IMR-90 (cell line): ENCODE results near the gene LLGL1. TPM values are rescaled to one million over a fixed set of nuclear protein-coding genes. Genes with fewer than 3 reads are reported as not detected.

Source experiments
- ATAC-seq: fragments of 200-7000 bp; cut with Tn5 transposase; 2 replicates; pipeline ENCODE4 v1.9.1; 2020; ENCODE audit warnings: low read depth, mild to moderate bottlenecking, moderate library complexity
- BruUV-seq: library from RNA; stranded (reverse); fragments of 400-500 nt; replicated peaks from 2 replicates; lab custom pipeline; 2021; lab: Mats Ljungman, UMichigan
- CTCF ChIA-PET: fragments of 300-600 bp; formaldehyde crosslinking; extraction: SDS; loops from one replicate; lab custom pipeline; 2021; ENCODE audit warnings: antibody characterized with exemption; lab: Yijun Ruan, JAX
- POLR2A ChIA-PET: fragments of 300-600 bp; sonication (Branson Sonifier 250); formaldehyde crosslinking; loops from one replicate; lab custom pipeline; 2022; ENCODE audit warnings: antibody characterized with exemption; ENCODE audit not compliant: unreplicated experiment; lab: Charles Lee
- DNase-seq: peaks from one replicate; pipeline ENCODE4 v3.0.0; 2013
- H2AFZ ChIP-seq: replicated peaks from 2 replicates; pipeline ENCODE3; 2013; ENCODE audit warnings: low read length, mild to moderate bottlenecking; ENCODE audit not compliant: poor library complexity
- H2AK5ac ChIP-seq: 2 replicates; pipeline ENCODE4 v1.6.1; 2013; ENCODE audit warnings: low read depth, low read length, inconsistent platforms
- H2AK9ac ChIP-seq: replicated peaks from 2 replicates; pipeline ENCODE3; 2013; ENCODE audit warnings: mild to moderate bottlenecking, low read depth, low read length, moderate library complexity; ENCODE audit not compliant: poor library complexity
- H2BK120ac ChIP-seq: 2 replicates; pipeline ENCODE4 v1.6.1; 2013; ENCODE audit warnings: low read depth, low read length, inconsistent platforms
- H2BK15ac ChIP-seq: 3 replicates; pipeline ENCODE4 v1.6.1; 2013; ENCODE audit warnings: low read depth, low read length, inconsistent platforms
- H2BK20ac ChIP-seq: 2 replicates; pipeline ENCODE4 v1.6.1; 2013; ENCODE audit warnings: low read depth, mild to moderate bottlenecking, inconsistent platforms, low read length, moderate library complexity
- H2BK5ac ChIP-seq: 2 replicates; pipeline ENCODE4 v1.6.1; 2013; ENCODE audit warnings: mild to moderate bottlenecking, low read depth, low read length, inconsistent platforms; ENCODE audit not compliant: poor library complexity, severe bottlenecking
- H3K14ac ChIP-seq: replicated peaks from 2 replicates; pipeline ENCODE4 v1.6.1; 2013; ENCODE audit warnings: low read depth, low read length, inconsistent platforms
- H3K18ac ChIP-seq: 2 replicates; pipeline ENCODE4 v1.6.1; 2013; ENCODE audit warnings: low read depth, low read length, control low read depth
- H3K23ac ChIP-seq: 2 replicates; pipeline ENCODE4 v1.6.1; 2013; ENCODE audit warnings: low read depth, low read length, inconsistent platforms
- H3K27ac ChIP-seq: 2 replicates; pipeline ENCODE4 v1.5.1; 2013; ENCODE audit warnings: mild to moderate bottlenecking, control low read depth, low read length; ENCODE audit not compliant: insufficient read depth
- H3K27me3 ChIP-seq: 2 replicates; pipeline ENCODE4 v1.6.1; 2013; ENCODE audit warnings: low read length; ENCODE audit not compliant: control insufficient read depth, insufficient read depth
- H3K36me3 ChIP-seq: 2 replicates; pipeline ENCODE4 v1.6.1; 2013; ENCODE audit warnings: low read length, mixed read lengths; ENCODE audit not compliant: control insufficient read depth, insufficient read depth
- H3K4ac ChIP-seq: 2 replicates; pipeline ENCODE4 v1.6.1; 2013; ENCODE audit warnings: low read depth, low read length, inconsistent platforms
- H3K4me1 ChIP-seq: 2 replicates; pipeline ENCODE4 v1.6.1; 2013; ENCODE audit warnings: low read length, mixed read lengths; ENCODE audit not compliant: control insufficient read depth, insufficient read depth
- H3K4me2 ChIP-seq: 2 replicates; pipeline ENCODE4 v1.6.1; 2013; ENCODE audit warnings: low read depth, mild to moderate bottlenecking, control low read depth, low read length, moderate library complexity
- H3K4me3 ChIP-seq: 2 replicates; pipeline ENCODE4 v1.5.1; 2013; ENCODE audit warnings: low read depth, mild to moderate bottlenecking, control low read depth, low read length, moderate library complexity; ENCODE audit not compliant: insufficient read depth
- H3K56ac ChIP-seq: 2 replicates; pipeline ENCODE4 v1.6.1; 2013; ENCODE audit warnings: low read length, inconsistent platforms; ENCODE audit not compliant: insufficient read depth; ENCODE audit errors: extremely low read depth
- H3K79me1 ChIP-seq, 2 experiments: 2 replicates each; pipeline ENCODE4 v1.6.1; 2013; ENCODE audit warnings: low read length in 2 of 2, inconsistent platforms in 1 of 2, low read depth in 1 of 2
- H3K9ac ChIP-seq: 2 replicates; pipeline ENCODE4 v1.6.1; 2013; ENCODE audit warnings: low read depth, low read length, control low read depth
- H3K9me1 ChIP-seq: 2 replicates; pipeline ENCODE4 v1.6.1; 2013; ENCODE audit warnings: low read length, inconsistent platforms; ENCODE audit not compliant: insufficient read depth
- H3K9me3 ChIP-seq: 2 replicates; pipeline ENCODE4 v1.6.1; 2013; ENCODE audit warnings: low read length; ENCODE audit not compliant: control insufficient read depth, insufficient read depth
- H4K20me1 ChIP-seq: 2 replicates; pipeline ENCODE4 v1.6.1; 2013; ENCODE audit warnings: low read length, inconsistent platforms; ENCODE audit not compliant: insufficient read depth
- H4K5ac ChIP-seq: 2 replicates; pipeline ENCODE4 v1.6.1; 2013; ENCODE audit warnings: mild to moderate bottlenecking, low read depth, low read length, control low read depth
- H4K8ac ChIP-seq, 2 experiments: 2 replicates each; pipeline ENCODE4 v1.6.1; 2013; ENCODE audit warnings: low read depth in 2 of 2, low read length in 2 of 2, control low read depth in 1 of 2, inconsistent platforms in 1 of 2
- H4K91ac ChIP-seq: 2 replicates; pipeline ENCODE4 v1.6.1; 2013; ENCODE audit warnings: low read depth, low read length, inconsistent platforms; ENCODE audit not compliant: insufficient read depth
- BHLHE40 ChIP-seq: fragments of 150-350 bp; IDR thresholded peaks from 2 replicates; pipeline ENCODE4 v1.6.1; 2016; ENCODE audit warnings: mild to moderate bottlenecking, low read depth, low read length
- CEBPB ChIP-seq: IDR thresholded peaks from 2 replicates; pipeline ENCODE4 v1.6.1; 2012; ENCODE audit warnings: low read depth, low read length, improper control_type of control experiment
- CHD1 ChIP-seq: IDR thresholded peaks from 2 replicates; pipeline ENCODE4 v1.6.1; 2012; ENCODE audit warnings: low read depth, low read length, improper control_type of control experiment
- CTCF ChIP-seq: conservative IDR thresholded peaks from 2 replicates; pipeline ENCODE4 v1.5.1; 2012; ENCODE audit warnings: mild to moderate bottlenecking, low read depth, low read length, improper control_type of control experiment
- ELK1 ChIP-seq: fragments of 150-350 bp; IDR thresholded peaks from 2 replicates; pipeline ENCODE4 v1.6.1; 2016; ENCODE audit warnings: low read depth, mild to moderate bottlenecking, low read length, moderate library complexity, borderline replicate concordance
- FOS ChIP-seq: fragments of 150-350 bp; IDR thresholded peaks from 2 replicates; pipeline ENCODE4 v1.6.1; 2016; ENCODE audit warnings: low read depth, low read length
- MAFK ChIP-seq: IDR thresholded peaks from 2 replicates; pipeline ENCODE4 v1.6.1; 2012; ENCODE audit warnings: low read depth, low read length, improper control_type of control experiment
- MAZ ChIP-seq: IDR thresholded peaks from 2 replicates; pipeline ENCODE4 v1.6.1; 2012; ENCODE audit warnings: low read depth, mild to moderate bottlenecking, low read length, improper control_type of control experiment, moderate library complexity, borderline replicate concordance
- MXI1 ChIP-seq: IDR thresholded peaks from 2 replicates; pipeline ENCODE4 v1.6.1; 2012; ENCODE audit warnings: low read depth, mild to moderate bottlenecking, low read length, moderate library complexity, borderline replicate concordance
- NFE2L2 ChIP-seq: fragments of 150-350 bp; IDR thresholded peaks from 2 replicates; pipeline ENCODE4 v1.6.1; 2016; ENCODE audit warnings: low read depth, mild to moderate bottlenecking, low read length
- POLR2A ChIP-seq: IDR thresholded peaks from 2 replicates; pipeline ENCODE4 v1.6.1; 2012; ENCODE audit warnings: mild to moderate bottlenecking, low read depth, low read length
- RAD21 ChIP-seq: IDR thresholded peaks from 2 replicates; pipeline ENCODE4 v1.6.1; 2012; ENCODE audit warnings: low read length, improper control_type of control experiment
- RCOR1 ChIP-seq: IDR thresholded peaks from 2 replicates; pipeline ENCODE4 v1.6.1; 2012; ENCODE audit warnings: mild to moderate bottlenecking, low read length, improper control_type of control experiment; ENCODE audit not compliant: insufficient replicate concordance
- RFX5 ChIP-seq: IDR thresholded peaks from 2 replicates; pipeline ENCODE4 v1.8.0; 2012; ENCODE audit warnings: low read depth, mild to moderate bottlenecking, low read length, moderate library complexity
- SMC3 ChIP-seq: fragments of 150-350 bp; IDR thresholded peaks from 2 replicates; pipeline ENCODE4 v1.6.1; 2016; ENCODE audit warnings: low read depth, mild to moderate bottlenecking, antibody characterized with exemption, low read length, moderate library complexity
- USF2 ChIP-seq: fragments of 150-350 bp; IDR thresholded peaks from 2 replicates; pipeline ENCODE4 v1.6.1; 2017; ENCODE audit warnings: mild to moderate bottlenecking, antibody characterized with exemption, low read length, low read depth
- dilution Hi-C: fragments of 300-500 bp; cut with HindIII; formaldehyde crosslinking; loops from one replicate; pipeline ENCODE4 v1.14.3; 2018; ENCODE audit warnings: low sequenced_read_pairs; ENCODE audit not compliant: unreplicated experiment
- in situ Hi-C: fragments of 300-500 bp; cut with MboI; formaldehyde crosslinking; loops from 3 replicates; pipeline ENCODE4 v1.14.3; 2019; ENCODE audit warnings: low sequenced_read_pairs, inconsistent platforms, mixed read lengths
- intact Hi-C: fragments of 100-400 bp; cut with micrococcal nuclease; formaldehyde crosslinking; loops from 2 replicates; pipeline ENCODE4 v1.10.0; 2022
- polyA plus RNA-seq, 3 experiments: library from polyadenylated mRNA; depleted of rRNA; stranded (reverse); fragments of >200 nt; gene quantifications; 2 replicates each; pipeline ENCODE4 v1.2.3, GENCODE V29; 2012; ENCODE audit warnings: low replicate concordance in 1 of 3
- total RNA-seq: library from RNA; depleted of rRNA; stranded (reverse); fragments of >200 nt; gene quantifications from 2 replicates; pipeline ENCODE4 v1.2.3, GENCODE V29; 2012

Gene LLGL1
- total and polyA plus RNA-seq, 2 of the 4 experiments (the other 2 are of a cell fraction): 40.1 to 52.9 TPM

- no peaks in the 10 kb centered on the region for H3K27me3 ChIP-seq
- H2AK5ac ChIP-seq: no peak overlapping the region
- H3K14ac ChIP-seq: no peak overlapping the region
- H4K91ac ChIP-seq: no peak overlapping the region
- H2AFZ ChIP-seq: no peak overlapping the region
- POLR2A ChIA-PET: no interaction called here
- no peak overlapping the region for H3K18ac ChIP-seq
- H3K9me3 ChIP-seq: no peaks in the 10 kb centered on the region
- no peak overlapping the region for H2BK5ac ChIP-seq
- DNase-seq (no peak), ATAC-seq (no peak)
- H4K5ac ChIP-seq: no peak overlapping the region
- no peaks in the 10 kb centered on the region for H3K4me1 ChIP-seq
- H3K4me3 ChIP-seq: no peak overlapping the region
- CTCF ChIA-PET: no interaction called here
- H2BK15ac ChIP-seq: no peak overlapping the region
- intact Hi-C loops: no loop called here
- H3K36me3 ChIP-seq: peaks cover 61% of the 10 kb centered on the region
- dilution Hi-C loops: no loop called here
- H2BK120ac ChIP-seq: no peak overlapping the region
- H3K9me1 ChIP-seq: peaks cover 19% of the 10 kb centered on the region
- no peak overlapping the region for H3K4me2 ChIP-seq
- H3K23ac ChIP-seq: no peak overlapping the region
- H3K27ac ChIP-seq: no peak overlapping the region
- no peak overlapping the region for H3K56ac ChIP-seq
- H2AK9ac ChIP-seq: peak overlapping the region; percentile 50
- no peak overlapping the region for H3K4ac ChIP-seq
- TF ChIP-seq SMC3 (no peak), CTCF (no peak), ELK1 (no peak), FOS (no peak), CHD1 (no peak), RCOR1 (no peak), MXI1 (no peak), MAFK (no peak), RFX5 (no peak), MAZ (no peak), CEBPB (no peak), BHLHE40 (no peak), RAD21 (no peak), POLR2A (no peak), USF2 (no peak), NFE2L2 (no peak)
- H3K79me1 ChIP-seq: peaks cover 17 to 68% of the 10 kb centered on the region in 2 experiments
- H2BK20ac ChIP-seq: no peak overlapping the region
- H4K8ac ChIP-seq: no peak overlapping the region
- in situ Hi-C loops: no loop called here
- peaks cover 65% of the 10 kb centered on the region for H4K20me1 ChIP-seq
- no peak overlapping the region for H3K9ac ChIP-seq
- no TSS peak for BruUV-seq
Measured at GRCh38 chr17:18206962-18207361, 18.5 kb upstream of the LLGL1 start.
